Measurements from ENCODE around the gene SMARCA2.
"Not testable (repeated sequence)": the region's sequence is repeated elsewhere in the genome, so short reads cannot be mapped to it uniquely, and the experiment has no call there.

DNA sequence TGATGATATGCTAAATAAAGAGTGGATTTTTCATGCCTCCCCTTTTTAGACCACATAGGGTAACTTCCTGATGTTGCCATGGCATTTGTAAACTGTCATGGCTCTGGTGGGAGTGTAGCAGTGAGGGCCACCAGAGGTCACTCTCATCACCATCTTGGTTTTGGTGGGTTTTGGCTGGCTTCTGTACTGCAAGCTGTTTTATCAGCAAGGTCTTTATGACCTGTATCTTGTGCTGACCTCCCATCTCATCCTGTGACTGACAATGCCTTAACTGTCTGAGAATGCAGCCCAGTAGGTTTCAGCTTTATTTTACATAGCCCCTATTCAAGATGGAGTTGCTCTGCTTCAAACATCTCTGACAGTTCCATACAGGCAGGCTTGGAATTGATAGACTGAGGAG is 131.6 kb downstream of the SMARCA2 start:
- TF ChIP-seq TAF1 (IDR thresholded peaks at IDR 0.05; ENCODE audit: borderline replicate concordance, low read depth, low read length); EGR1 (IDR thresholded peaks at IDR 0.05; ENCODE audit: borderline replicate concordance in 1 of 2, low read depth in 2 of 2, low read length in 2 of 2); HDAC2 (IDR thresholded peaks at IDR 0.05); EZH2 (IDR thresholded peaks at IDR 0.05; ENCODE audit: borderline replicate concordance, control insufficient read depth, low read depth, low read length); CEBPB (IDR thresholded peaks at IDR 0.05; ENCODE audit: borderline replicate concordance in 1 of 2, low read depth in 2 of 2, low read length in 2 of 2); SIX5 (IDR thresholded peaks at IDR 0.05; ENCODE audit: low read depth, low read length, severe bottlenecking); POLR2A (IDR thresholded peaks at IDR 0.05; ENCODE audit: low read depth, low read length): not testable (repeated sequence)
- TF ChIP-seq CTCF (IDR thresholded peaks at IDR 0.05 in 2 of 3, conservative IDR thresholded peaks at IDR 0.05 in 1 of 3; ENCODE audit: control insufficient read depth in 2 of 3, extremely low read depth in 1 of 3, insufficient read depth in 1 of 3, low read depth in 3 of 3, low read length in 3 of 3) = peak; percentile 6 to 23 (median 9); a peak in 1 of 6 replicates

All from GM12878 (cell line).